ENCODE data around the gene UQCC5.

GRCh38 chr3:52525680-52526561 is 10.5 kb upstream of the UQCC5 start:
- TF ChIP-seq CTCF (IDR thresholded peaks at IDR 0.05), result no peak
- no peak for TF ChIP-seq POLR2AphosphoS5 (IDR thresholded peaks at IDR 0.05; ENCODE audit: insufficient read depth in 1 of 2, low read depth in 1 of 2)
